AG09309 (cell line): ENCODE results near the gene EEF2K.

Experiments
- DNase-seq: peaks from one replicate; pipeline ENCODE4 v3.0.0-alpha.2; 2010; ENCODE audit warnings: low read depth
- H3K4me3 ChIP-seq: 2 replicates; pipeline ENCODE4 v1.5.1; 2011; ENCODE audit warnings: mild to moderate bottlenecking, low read depth, low read length, moderate library complexity; ENCODE audit not compliant: control insufficient read depth
- TF ChIP-seq, protein P1 (sequence below): IDR thresholded peaks from 2 replicates; pipeline ENCODE4 v1.5.1; 2011; ENCODE audit warnings: mild to moderate bottlenecking, low read depth, low read length, inconsistent platforms; ENCODE audit not compliant: insufficient read depth, control insufficient read depth; ENCODE audit errors: missing control alignments

EEF2K gene

GRCh38 chr16:22321340-22322001 is 115.4 kb downstream of the EEF2K start:
- peak; percentile 32 for DNase-seq
- H3K4me3 ChIP-seq, result no peak overlapping the region
- TF ChIP-seq, protein P1, sequence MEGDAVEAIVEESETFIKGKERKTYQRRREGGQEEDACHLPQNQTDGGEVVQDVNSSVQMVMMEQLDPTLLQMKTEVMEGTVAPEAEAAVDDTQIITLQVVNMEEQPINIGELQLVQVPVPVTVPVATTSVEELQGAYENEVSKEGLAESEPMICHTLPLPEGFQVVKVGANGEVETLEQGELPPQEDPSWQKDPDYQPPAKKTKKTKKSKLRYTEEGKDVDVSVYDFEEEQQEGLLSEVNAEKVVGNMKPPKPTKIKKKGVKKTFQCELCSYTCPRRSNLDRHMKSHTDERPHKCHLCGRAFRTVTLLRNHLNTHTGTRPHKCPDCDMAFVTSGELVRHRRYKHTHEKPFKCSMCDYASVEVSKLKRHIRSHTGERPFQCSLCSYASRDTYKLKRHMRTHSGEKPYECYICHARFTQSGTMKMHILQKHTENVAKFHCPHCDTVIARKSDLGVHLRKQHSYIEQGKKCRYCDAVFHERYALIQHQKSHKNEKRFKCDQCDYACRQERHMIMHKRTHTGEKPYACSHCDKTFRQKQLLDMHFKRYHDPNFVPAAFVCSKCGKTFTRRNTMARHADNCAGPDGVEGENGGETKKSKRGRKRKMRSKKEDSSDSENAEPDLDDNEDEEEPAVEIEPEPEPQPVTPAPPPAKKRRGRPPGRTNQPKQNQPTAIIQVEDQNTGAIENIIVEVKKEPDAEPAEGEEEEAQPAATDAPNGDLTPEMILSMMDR, result peak; percentile 86

GRCh38 chr16:22322021-22322471 is 116.0 kb downstream of the EEF2K start:
- DNase-seq, result no peak
- H3K4me3 ChIP-seq, result no peak overlapping the region
- TF ChIP-seq, protein P1, result no peak

DNA sequence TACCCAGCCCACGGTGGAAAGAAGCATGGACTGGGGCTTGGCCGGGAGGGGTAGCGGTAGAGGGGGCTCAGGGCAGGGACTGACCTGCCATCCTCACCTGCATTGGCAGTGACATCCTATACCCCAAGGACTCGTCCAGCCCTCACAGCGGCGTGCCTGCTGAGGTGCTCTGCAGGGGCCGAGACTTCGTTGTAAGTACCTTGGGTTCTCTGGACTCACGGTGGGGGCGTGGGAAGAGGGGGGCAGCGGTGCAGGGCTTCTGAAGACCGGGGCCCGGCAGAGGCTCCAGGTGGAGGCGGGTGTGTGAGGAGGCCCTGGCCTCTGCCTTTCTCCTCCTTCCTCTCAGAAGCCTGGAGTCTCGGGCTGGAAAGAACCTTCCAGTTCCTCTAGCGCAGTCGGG is 116.7 kb downstream of the EEF2K start:
- H3K4me3 ChIP-seq, result no peak overlapping the region
- TF ChIP-seq, protein P1, result no peak
- DNase-seq, result no peak

GRCh38 chr16:22323173-22323958 is 117.3 kb downstream of the EEF2K start:
- H3K4me3 ChIP-seq, result no peak overlapping the region
- no peak for DNase-seq
- TF ChIP-seq, protein P1, result no peak

DNA sequence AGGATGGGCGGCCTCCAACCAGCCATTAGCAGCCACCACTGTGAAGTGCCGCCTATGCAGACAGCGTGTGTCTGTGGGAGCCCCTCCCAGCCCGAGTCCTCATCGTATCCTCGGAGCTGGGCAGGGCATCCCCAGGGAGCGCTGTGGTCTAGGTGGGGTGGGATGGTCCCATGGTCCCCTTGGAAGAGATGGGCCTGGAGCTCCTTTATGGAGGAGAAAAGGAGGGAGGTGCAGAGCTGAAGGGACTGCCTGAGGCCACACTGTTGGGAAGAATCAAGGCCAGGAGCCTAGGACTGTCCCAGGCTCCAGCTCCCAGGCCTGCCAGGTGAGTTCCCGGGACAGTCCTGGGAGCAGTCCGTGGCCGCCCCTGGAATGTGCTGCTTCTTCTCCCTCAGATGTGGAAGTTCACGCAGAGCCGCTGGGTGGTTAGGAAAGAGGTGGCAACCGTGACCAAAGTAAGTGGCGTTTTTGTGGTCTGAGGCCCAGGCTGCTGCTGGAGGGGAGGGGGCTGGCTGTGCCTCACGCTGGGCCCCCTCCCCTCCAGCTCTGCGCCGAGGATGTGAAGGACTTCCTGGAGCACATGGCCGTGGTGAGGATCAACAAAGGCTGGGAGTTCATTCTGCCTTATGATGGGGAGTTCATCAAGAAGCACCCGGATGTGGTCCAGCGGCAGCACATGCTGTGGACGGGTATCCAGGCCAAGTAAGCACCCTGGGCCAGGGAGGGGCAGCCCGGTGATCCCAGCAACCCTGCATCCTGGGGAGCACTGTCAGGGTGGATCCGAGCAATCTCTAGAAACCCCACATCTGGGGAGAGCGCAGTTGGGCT is 118.1 kb downstream of the EEF2K start:
- H3K4me3 ChIP-seq, result no peak overlapping the region
- TF ChIP-seq, protein P1, result no peak
- DNase-seq, result no peak

DNA sequence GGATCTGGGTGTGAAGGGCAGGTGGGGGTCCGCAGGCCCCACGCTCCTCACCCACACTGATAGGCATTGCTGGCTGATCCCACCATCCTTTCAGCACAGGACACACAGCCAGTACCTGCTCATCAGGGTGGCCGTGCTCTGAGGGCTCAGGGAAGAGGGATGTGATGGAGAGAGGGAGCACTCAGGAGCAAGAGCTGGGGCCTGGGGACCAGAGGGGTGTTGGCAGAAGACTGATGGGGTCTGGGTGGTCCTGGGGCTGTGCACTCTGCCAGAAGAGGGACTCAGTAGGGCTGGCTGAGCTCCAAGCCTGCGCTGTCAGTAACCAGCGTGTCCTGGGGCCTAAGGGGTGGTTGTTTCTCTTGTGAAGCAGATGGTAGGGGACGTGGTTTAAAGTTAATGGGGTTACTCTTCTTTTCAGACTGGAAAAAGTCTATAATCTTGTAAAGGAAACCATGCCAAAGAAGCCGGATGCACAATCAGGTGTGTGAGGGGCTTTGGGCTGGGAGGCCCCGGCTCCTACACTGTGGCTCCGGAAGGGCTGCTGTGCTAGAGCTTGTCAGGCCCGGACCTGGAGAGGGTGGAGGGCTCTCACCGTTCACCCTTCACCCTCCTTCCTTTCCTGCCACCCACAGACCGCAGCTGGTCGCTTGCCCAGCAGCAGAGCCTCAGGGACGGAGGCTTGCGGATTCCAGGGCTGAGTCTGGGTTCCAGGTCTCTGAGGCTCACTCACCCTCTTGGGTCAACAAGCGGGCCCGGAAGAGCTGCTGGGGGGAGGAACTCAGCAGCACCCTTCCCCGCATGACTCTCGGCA is 118.9 kb downstream of the EEF2K start:
- no peak for DNase-seq
- TF ChIP-seq, protein P1, result no peak
- H3K4me3 ChIP-seq, result no peak overlapping the region
